Measurements from ENCODE around the gene ZNF442. TPM values are rescaled to one million over a fixed set of nuclear protein-coding genes. Genes with fewer than 3 reads are reported as not detected.

ZNF442 gene
- total and polyA plus RNA-seq, 4 donors, result 0.49 to 4.2 (median 1.8) TPM

Small RNAs within 50 kb of the gene (small RNA-seq; reads per million reads assigned to genes)
- not detected for gene RPS29P23

Other genes with a start within 250 kb of the ZNF442 start
- 1 to 10 TPM; 1.2 to 1.8 TPM for gene ZNF20, start 225.3 kb downstream of the ZNF442 start, total RNA-seq
- 1 to 10 TPM in 1 of 2 donors, under 1 TPM in 1; 0.13 to 1.0 TPM for gene ZNF20, start 225.3 kb downstream of the ZNF442 start, polyA plus RNA-seq
- 1 to 10 TPM; 2.5 to 3.8 TPM for gene ZNF625, start 208.9 kb downstream of the ZNF442 start, total RNA-seq
- under 1 TPM in 1 of 2 donors, not detected in 1; 0.20 TPM for gene ZNF625, start 208.9 kb downstream of the ZNF442 start, polyA plus RNA-seq
- gene ZNF136, start 202.6 kb downstream of the ZNF442 start, total RNA-seq, result 1 to 10 TPM; 4.5 to 5.8 TPM
- 1 to 10 TPM in 1 of 2 donors, under 1 TPM in 1; 0.92 to 2.1 TPM for gene ZNF136, start 202.6 kb downstream of the ZNF442 start, polyA plus RNA-seq
- gene ZNF44, start 70.8 kb downstream of the ZNF442 start, total RNA-seq, result 10 to 100 TPM in 1 of 2 donors, 1 to 10 TPM in 1; 7.1 to 17.9 TPM
- gene ZNF44, start 70.8 kb downstream of the ZNF442 start, polyA plus RNA-seq, result 1 to 10 TPM; 4.1 to 6.6 TPM
- gene ZNF563, start 32.0 kb downstream of the ZNF442 start, total RNA-seq, result 10 to 100 TPM in 1 of 2 donors, 1 to 10 TPM in 1; 6.2 to 15.8 TPM
- 1 to 10 TPM; 2.5 to 7.6 TPM for gene ZNF563, start 32.0 kb downstream of the ZNF442 start, polyA plus RNA-seq
- gene ZNF799, start 35.6 kb upstream of the ZNF442 start, total RNA-seq, result 1 to 10 TPM; 2.8 to 5.3 TPM
- gene ZNF799, start 35.6 kb upstream of the ZNF442 start, polyA plus RNA-seq, result 1 to 10 TPM; 1.6 to 2.2 TPM
- 1 to 10 TPM; 2.6 to 7.4 TPM for gene ZNF443, start 75.3 kb upstream of the ZNF442 start, total RNA-seq
- 1 to 10 TPM; 1.1 to 1.9 TPM for gene ZNF443, start 75.3 kb upstream of the ZNF442 start, polyA plus RNA-seq
- gene ZNF709, start 119.1 kb upstream of the ZNF442 start, total RNA-seq, result 1 to 10 TPM; 1.3 to 1.9 TPM
- gene ZNF709, start 119.1 kb upstream of the ZNF442 start, polyA plus RNA-seq, result under 1 TPM; 0.24 to 0.25 TPM
- gene ZNF564, start 185.8 kb upstream of the ZNF442 start, total RNA-seq, result 1 to 10 TPM; 8.3 to 8.6 TPM
- 1 to 10 TPM; 2.4 to 3.3 TPM for gene ZNF564, start 185.8 kb upstream of the ZNF442 start, polyA plus RNA-seq
- gene ZNF490, start 245.1 kb upstream of the ZNF442 start, total RNA-seq, result 1 to 10 TPM; 3.5 to 6.1 TPM
- 1 to 10 TPM in 1 of 2 donors, under 1 TPM in 1; 0.93 to 1.0 TPM for gene ZNF490, start 245.1 kb upstream of the ZNF442 start, polyA plus RNA-seq
- gene ZNF791, start 245.2 kb upstream of the ZNF442 start, total RNA-seq, result 10 to 100 TPM in 1 of 2 donors, 1 to 10 TPM in 1; 9.2 to 10.3 TPM
- gene ZNF791, start 245.2 kb upstream of the ZNF442 start, polyA plus RNA-seq, result 1 to 10 TPM; 3.1 to 4.8 TPM